ENCODE data around the gene NAA38.
"Not testable (repeated sequence)": the region's sequence is repeated elsewhere in the genome, so short reads cannot be mapped to it uniquely, and the experiment has no call there.

NAA38 gene

DNA sequence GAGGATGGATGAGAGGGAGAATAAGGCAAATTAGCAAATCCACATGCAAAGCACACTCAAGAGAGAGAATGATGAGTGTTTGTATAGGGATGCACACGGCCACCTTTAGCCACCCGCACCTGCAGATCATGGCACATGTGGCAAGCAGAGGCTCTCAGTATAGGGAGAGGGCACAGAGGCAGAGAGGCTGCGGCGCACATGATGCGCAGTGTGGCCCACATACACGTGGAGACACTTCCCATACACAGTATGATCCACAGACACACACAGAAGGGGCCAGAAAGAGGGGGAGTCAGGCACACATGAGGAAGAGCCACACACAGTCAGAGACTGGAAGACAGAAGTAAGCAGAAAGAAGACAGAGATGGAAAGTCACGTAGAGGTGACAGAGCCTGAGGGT is 24.7 kb upstream of the NAA38 start:
- no peak for DNase-seq (ENCODE audit: low read depth, low spot score)

DNA sequence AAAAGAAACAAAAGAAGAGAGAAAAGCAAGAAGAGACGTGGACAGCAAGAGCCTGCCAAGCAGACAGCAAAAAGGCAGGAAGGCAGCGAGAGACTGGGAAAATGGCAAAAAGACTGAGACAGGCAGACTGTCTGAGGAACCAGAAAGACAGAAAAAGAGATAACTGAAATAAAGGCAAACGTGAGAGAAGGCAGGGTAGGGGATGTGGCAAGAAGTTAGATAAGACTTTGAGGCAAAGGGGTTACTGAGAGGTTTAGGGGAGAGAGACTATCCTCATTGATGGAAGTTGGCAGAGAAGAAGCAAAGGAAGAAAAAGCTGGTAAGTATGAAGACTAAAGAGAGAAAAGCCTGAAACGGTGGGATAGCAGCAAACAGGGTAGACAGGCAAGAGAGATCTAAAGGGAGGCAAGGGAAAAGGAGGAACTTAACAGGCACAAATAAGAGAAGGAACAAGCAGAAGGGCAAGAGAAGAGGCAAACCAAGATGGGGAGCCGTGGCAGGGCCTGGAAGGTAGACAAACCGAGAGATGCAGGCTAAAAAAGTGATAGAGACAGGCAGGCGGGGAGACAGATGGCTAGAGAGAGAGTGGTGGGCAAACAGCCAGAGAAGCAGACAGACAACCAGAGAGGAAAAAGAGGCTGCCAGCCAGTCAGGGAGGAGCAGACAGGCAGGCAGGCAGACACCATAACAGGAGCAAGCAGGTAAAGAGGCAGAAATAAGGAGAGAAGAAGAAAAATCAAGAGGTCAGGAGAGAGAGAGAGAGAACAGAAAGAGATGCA is 24.1 kb upstream of the NAA38 start:
- no peak for DNase-seq (ENCODE audit: low read depth, low spot score)

DNA sequence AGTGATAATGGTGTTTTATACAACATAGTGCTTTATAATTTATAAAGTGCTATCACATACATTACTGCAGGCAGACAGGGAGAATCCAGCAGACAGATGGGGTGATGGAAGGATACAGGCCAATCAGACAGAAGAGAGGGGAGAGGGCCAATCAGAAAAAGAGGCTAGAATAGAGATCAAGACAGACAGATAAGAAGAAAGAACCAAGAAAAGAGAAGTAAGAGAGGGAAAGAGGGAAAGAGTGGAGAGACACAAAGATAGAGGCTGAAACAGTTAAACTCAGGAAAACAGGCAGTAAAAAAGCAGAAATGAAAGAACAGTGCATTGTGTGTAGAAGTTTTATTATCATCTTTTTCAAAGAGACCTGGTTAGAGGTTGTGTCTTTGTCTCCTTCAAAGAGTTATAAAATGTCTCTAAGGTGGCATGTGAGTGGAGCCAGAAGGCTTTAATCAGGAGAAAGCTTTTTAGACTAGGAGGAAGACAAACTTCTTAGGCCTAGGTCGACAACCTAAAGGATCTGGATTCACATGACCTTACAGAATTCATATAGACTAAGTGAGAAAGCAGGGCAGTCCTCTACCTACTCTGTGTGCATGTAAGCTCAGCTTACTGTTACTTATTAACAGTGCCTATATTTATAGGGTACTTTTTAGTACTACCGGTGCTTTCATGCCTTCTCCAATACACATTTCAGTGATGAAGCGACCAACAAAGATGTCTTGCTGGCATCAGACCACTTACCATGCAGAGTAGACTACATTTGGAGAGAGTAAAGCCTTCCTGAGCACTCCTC is 22.9 kb upstream of the NAA38 start:
- no peak for DNase-seq (ENCODE audit: low read depth, low spot score)

DNA sequence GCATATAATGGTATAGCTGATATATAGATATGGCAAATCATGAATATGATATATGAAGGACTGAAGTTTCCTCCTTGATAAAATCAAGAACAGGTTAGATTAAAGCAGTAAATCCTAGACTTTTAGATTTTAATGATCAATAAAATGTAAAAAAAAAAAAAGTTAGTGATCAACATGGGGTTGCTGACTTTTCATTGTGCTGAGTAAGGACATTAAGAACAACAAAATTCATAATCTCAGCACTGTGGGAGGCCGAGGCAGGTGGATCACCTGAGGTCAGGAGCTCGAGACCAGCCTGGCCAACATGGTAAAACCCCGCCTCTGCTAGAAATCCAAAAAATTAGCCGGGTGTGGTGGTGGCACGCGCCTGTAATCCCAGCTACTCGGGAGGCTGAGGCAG is 20.9 kb upstream of the NAA38 start:
- no peak for DNase-seq (ENCODE audit: low read depth, low spot score)

DNA sequence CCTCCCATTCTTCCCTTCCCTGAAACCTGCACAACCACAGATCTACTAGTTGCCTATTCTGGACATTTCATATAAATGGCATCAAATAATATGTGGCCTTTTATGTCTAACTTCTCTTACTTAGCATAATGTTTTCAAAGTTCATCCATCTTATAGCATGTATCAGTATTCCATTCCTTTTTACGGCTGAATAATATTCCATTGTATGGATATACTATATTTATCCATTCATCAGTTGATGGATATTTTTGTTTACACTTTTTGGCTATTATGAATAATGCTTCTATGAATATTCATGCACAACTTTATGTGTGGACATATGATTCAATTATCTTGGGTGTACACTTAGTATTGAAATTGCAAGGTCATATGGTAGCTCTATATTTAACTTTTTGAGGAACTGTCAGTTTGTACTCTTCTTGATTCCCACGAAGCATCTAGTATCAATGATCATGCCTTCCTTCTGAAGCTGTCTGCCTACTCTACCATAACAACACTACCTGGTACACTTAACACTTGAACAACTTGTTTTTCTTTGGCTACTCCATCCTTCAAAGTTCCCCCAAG is 18.5 kb upstream of the NAA38 start:
- DNase-seq (ENCODE audit: low read depth, low spot score) = no peak

DNA sequence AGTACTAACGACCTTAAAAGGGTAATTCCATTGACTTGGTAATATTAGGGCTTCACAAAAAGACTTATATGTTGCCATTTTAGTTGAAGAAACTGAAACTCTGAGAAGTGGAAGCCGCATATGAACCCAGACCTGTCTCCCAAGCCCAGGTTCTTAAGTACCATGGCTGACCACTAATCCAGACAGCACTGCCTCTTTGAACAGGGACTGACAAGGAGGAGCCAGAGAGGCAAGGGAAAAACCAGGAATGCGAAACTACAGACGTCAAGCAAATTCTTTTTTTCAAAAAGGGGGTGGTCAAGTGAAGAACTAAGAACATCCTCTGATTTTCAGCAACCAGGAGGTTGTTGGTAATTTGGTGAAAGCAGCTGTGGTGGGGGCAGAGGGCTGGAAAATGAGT is 15.7 kb upstream of the NAA38 start:
- no peak for DNase-seq (ENCODE audit: low read depth, low spot score)

DNA sequence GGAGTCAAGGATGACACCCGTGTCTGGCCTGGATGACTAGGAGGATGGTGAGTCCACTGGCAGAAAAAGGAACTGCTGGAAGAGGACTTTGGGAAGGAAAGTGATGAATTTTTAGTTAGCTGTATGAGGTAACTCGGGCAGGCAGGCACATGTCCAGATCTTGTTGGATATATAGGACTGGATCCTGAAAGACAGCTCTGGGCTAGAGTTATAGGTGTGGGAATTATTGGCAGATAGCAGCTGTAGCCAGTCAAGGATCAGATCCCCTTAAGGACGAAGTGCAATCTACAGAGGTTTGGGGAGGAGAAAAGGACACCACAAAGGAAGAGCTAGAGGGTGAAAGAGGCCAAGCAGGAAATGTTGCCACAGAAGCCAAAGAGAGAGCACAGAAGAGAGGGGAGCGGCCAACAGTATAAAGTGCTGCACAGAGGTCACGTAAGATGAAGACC is 10.5 kb upstream of the NAA38 start:
- DNase-seq (ENCODE audit: low read depth, low spot score) = no peak

DNA sequence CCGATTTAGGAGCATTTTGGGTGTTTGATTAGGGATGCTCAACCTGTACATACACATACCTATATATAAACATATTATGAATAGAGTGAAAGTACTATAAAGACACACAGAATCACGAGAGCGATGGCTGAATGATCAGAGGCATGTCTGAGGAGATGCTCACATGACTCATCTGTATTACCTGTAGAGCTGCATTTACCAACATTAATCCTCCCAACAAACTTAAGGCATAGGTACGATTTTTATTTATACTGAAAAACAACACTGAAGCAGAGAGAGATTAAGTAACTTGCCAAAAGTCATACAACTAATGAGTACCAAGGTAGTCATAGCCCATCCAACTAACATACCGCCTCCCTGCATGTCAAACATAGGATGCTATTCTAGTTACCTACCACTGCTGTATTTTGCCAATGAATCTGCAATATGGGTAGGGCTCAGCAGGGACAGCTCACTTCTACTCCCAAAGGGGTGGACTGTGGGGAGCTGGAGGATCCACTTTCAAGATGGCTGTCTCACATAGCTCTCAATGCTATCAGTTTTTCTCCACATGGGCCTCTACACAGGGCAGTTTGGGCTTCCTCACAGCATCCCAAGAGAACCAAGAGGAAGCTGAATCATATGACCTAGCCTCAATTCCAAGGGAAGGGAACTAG is 7.8 kb upstream of the NAA38 start:
- no peak for DNase-seq (ENCODE audit: low read depth, low spot score)

DNA sequence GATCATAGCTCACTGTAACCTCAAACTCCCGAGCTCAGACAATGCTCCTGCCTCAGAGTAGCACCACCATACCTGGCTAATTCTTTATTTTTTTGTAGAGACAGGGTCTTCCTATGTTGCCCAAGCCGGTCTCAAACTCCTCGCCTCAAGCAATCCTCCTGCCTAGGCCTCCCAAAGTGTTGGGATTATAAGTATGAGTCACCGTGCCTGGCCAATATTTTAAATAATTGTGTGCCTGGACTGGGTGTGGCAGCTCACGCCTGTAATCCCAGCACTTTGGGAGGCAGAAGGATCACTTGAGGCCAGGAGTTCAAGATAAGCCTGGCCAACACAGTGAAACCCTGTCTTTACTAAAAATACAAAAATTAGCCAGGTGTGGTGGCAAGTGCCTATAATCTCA is 7.0 kb upstream of the NAA38 start:
- not testable (repeated sequence) for DNase-seq (ENCODE audit: low read depth, low spot score)

DNA sequence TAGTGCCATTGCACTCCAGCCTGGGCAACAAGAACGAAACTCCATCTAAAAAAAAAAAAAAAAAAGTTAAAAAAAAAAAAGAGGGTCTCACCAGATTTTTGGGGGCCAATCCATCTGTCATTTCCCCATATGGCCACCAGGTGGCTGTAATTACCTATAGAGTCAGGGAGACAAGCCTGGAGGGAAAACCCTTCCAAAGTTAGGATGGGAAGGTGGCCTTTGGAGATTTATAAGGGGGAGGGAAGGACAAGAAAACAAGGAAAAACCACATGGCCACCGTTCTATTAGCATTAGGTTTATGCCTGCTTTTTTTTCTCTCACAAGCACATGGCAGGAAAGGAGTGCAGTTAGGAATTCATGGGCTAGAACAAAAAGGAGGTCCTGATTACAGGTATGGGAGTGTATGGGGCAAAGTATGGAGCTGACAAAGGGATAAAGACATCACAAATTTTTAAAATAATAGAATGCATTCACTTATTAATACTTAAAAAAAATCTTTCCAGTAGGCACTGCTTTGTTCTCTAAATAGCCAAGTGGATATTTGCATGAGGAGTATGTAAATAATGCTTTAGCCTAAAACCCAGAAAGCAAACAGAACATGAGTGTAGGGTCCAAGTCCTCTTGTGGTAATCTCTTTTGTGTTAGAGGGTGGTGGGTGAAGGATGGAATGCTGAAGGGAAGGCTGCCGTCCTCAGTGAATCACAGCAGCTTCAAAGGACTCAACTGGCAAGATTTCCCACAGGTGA is 5.5 kb upstream of the NAA38 start:
- DNase-seq (ENCODE audit: low read depth, low spot score) = no peak

DNA sequence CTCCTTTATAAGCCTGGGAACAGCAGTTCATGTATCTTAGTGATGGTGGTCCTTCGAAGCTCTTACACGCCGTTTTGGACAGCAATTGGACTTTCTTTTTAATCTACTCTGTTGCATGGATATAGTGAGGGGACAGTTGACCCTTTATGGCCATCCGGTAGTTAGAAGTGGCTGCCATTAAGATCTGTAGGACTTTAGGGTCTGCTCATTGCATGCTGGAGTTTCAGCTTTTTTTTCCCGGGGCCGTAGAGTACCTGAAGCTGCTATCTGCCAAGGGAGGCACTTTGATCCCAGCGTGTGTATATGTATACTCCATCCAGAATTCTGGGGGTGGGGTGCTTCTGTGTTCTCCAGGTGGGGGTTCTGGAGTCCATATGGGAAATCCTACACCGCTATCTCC is 1.7 kb upstream of the NAA38 start:
- DNase-seq (ENCODE audit: low read depth, low spot score) = no peak

DNA sequence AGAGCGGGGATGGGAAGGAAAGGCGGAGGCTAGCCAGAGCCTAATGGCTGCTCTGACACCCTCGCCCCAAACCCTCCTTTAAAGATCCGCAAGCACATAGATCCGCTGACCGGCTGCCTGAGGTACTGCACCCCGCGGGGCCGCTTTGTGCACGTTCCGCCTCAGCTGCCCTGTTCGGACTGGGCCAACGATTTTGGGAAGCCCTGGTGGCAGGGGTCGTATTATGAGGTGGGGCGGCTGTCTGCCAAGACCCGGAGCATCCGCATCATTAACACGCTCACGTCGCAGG is 1.1 kb upstream of the NAA38 start:
- no peak for DNase-seq (ENCODE audit: low read depth, low spot score)

DNA sequence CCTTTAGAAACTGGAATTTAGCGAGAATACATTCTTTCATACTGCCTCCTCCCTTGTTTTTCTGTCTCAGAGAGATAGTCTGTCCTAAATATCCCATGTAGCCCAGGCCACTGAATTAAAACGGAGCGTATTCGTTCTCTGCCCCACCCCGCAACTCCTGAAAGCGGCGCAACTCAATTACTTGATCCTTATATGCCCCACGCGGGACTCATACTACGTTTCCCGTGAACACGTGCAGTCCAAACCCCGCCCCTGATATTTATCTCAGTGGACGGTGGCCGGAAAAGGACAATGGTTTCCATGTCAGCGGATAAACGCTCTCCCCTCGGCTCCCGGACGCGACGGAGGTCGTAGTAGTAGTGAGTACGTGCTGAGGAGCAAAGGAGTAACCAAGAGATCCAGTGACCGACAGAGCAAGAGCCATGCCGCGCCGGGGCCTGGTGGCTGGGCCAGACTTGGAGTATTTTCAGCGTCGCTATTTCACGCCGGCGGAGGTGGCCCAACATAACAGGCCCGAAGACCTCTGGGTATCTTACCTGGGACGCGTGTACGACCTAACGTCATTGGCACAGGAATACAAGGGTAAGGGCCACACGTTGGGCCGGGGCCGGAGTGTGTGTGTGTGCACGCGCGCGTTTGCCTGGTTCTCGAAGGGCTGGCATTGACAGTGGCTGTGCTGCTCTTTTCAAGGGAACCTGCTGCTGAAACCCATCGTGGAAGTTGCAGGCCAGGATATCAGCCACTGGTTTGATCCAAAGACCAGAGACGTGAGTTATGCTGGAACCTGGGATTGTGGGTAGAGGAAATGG is 558 bp upstream of the NAA38 start, which contains the start of gene CYB5D1:
CYB5D1 (plus strand) TSS at position 291 of the 809 bp plus-strand sequence; CDS start at position 423, 132 bp downstream.
- DNase-seq (ENCODE audit: low read depth, low spot score) = no peak

DNA sequence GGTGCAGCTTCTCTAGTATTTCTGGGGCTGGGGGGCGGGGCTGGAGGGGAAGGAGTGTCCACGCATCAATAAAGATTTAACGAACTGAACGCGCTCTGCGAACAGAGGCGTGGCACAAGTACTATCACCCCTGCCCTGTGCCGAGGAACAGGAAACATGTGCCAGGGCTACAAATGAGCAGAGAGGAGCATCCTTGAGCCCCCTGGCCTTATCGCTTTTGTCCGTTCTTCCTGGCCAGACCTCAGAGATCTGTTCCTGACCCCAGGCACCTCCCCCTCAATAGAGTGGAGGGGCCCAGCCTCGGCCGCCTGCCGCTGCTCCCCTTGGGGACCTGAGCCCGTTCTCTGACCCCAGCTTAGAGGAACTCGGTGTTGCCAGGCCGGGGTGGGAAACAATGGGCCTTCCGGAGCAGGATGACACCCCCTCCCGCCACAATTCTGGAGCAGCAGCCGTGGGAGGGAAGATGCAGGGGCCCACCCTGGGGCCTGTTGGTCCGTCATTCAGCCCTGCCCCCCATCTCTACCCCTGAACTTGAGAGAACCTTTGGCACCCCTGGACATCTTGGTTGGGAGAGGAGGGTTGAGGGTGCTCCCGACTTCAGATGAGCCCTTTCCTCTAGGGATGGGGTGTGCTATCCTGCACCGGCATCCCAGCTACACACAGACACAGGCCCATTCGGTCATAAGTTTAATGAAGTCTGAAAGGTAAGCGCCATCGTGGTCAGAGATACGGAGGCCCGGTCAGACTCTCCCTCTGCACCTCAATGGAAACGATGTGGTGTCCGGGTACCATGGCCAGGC is 1.1 kb downstream of the NAA38 start:
- no peak for DNase-seq (ENCODE audit: low read depth, low spot score)

DNA sequence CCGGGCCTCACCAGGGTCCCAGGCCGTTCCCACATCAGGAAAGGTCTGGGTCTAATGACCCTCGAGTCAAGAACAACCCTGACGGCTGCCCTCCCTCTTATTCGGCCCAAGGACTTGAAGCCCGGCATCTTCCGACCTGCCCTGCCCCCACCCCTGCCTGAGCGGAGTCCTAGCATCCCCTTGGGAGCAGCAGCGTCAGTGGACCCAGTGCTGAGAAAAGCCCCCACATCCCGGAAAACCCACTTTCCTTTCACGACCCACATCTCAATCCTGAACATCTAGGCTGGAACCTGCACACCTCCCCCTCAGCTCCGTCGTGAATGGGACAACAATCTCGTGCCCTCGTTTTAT is 1.7 kb downstream of the NAA38 start:
- no peak for DNase-seq (ENCODE audit: low read depth, low spot score)

DNA sequence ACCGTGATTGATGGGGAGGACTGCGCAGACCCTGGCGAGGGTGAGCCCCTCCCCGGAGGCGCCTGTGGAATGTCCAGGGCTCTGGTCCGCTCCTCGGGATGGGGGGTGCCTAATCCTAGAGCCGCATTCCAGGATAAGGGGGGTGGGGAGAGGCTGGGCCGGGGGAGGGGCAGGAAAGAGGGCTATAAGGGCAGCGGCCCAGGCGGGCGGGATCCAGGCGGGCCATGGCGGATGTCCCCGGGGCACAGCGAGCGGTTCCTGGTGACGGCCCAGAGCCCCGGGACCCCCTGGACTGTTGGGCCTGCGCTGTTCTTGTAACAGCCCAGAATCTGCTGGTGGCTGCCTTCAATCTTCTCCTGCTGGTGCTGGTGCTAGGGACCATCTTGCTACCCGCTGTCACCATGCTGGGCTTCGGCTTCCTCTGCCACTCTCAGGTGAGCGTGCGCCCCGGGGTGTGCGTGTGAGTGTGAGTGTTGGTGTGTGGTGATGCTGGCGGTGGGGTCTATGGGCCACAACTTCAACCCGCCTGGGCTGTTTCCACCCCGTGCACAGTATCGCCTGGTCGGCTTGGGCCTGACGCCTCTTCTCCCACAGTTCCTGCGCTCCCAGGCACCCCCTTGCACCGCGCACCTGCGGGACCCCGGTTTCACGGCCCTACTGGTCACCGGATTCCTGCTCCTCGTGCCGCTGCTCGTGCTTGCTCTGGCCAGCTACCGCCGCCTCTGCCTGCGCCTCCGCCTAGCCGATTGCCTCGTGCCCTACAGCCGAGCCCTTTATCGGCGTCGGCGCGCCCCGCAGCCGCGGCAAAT is 2.3 kb downstream of the NAA38 start, which contains the start of gene TMEM88:
TMEM88 (plus strand) TSS at position 216 of the 809 bp plus-strand sequence; CDS start at position 225, 9 bp downstream.
- DNase-seq (ENCODE audit: low read depth, low spot score) = no peak

DNA sequence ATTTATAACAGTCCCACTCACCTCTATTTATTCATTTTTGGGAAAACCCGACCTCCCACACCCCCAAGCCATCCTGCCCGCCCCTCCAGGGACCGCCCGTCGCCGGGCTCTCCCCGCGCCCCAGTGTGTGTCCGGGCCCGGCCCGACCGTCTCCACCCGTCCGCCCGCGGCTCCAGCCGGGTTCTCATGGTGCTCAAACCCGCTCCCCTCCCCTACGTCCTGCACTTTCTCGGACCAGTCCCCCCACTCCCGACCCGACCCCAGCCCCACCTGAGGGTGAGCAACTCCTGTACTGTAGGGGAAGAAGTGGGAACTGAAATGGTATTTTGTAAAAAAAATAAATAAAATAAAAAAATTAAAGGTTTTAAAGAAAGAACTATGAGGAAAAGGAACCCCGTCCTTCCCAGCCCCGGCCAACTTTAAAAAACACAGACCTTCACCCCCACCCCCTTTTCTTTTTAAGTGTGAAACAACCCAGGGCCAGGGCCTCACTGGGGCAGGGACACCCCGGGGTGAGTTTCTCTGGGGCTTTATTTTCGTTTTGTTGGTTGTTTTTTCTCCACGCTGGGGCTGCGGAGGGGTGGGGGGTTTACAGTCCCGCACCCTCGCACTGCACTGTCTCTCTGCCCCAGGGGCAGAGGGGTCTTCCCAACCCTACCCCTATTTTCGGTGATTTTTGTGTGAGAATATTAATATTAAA is 3.1 kb downstream of the NAA38 start:
- no peak for DNase-seq (ENCODE audit: low read depth, low spot score)

DNA sequence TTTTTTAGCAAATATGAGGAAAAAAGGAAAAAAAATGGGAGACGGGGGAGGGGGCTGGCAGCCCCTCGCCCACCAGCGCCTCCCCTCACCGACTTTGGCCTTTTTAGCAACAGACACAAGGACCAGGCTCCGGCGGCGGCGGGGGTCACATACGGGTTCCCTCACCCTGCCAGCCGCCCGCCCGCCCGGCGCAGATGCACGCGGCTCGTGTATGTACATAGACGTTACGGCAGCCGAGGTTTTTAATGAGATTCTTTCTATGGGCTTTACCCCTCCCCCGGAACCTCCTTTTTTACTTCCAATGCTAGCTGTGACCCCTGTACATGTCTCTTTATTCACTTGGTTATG is 3.7 kb downstream of the NAA38 start:
- no peak for DNase-seq (ENCODE audit: low read depth, low spot score)
